A673 (cell line): ENCODE data around the gene SKI. TPM values are rescaled to one million over a fixed set of nuclear protein-coding genes. Genes with fewer than 3 reads are reported as not detected.
A peak's percentile ranks its signal among the peaks of the same experiment; 100 is the strongest.

ENCODE experiments used
- BruUV-seq: library from RNA; stranded (reverse); fragments of 400-500 nt; replicated peaks from 2 replicates; lab custom pipeline; 2021; lab: Mats Ljungman, UMichigan
- CTCF ChIA-PET: fragments of 300-600 bp; sonication (Branson Sonifier 250); formaldehyde crosslinking; loops from one replicate; lab custom pipeline; 2022; ENCODE audit warnings: antibody characterized with exemption; lab: Charles Lee
- POLR2A ChIA-PET: fragments of 300-600 bp; sonication (Branson Sonifier 250); formaldehyde crosslinking; loops from one replicate; lab custom pipeline; 2022; ENCODE audit warnings: antibody characterized with exemption; ENCODE audit not compliant: low non-redundant PET; lab: Charles Lee
- DNase-seq: peaks from one replicate; pipeline ENCODE4 v3.0.0-alpha.2; 2015; ENCODE audit warnings: low spot score
- H3K27ac ChIP-seq: fragments of 200-600 bp; sonication (generic); 2 replicates; pipeline ENCODE4 v1.5.1; 2016; ENCODE audit warnings: mixed run types, low read depth, mild to moderate bottlenecking, mixed read lengths, antibody characterized with exemption, low read length; ENCODE audit not compliant: poor library complexity, severe bottlenecking
- H3K27me3 ChIP-seq: fragments of 200-600 bp; sonication (generic); replicated peaks from 2 replicates; pipeline ENCODE4 v1.6.1; 2017; ENCODE audit warnings: mixed run types, low read depth, mild to moderate bottlenecking, mixed read lengths, antibody characterized with exemption, low read length; ENCODE audit not compliant: insufficient read depth, poor library complexity
- H3K36me3 ChIP-seq: fragments of 200-600 bp; sonication (generic); 2 replicates; pipeline ENCODE4 v1.6.1; 2016; ENCODE audit warnings: mixed run types, mild to moderate bottlenecking, mixed read lengths, antibody characterized with exemption, low read length; ENCODE audit not compliant: insufficient read depth, poor library complexity, severe bottlenecking
- H3K4me1 ChIP-seq: fragments of 200-600 bp; sonication (generic); 2 replicates; pipeline ENCODE4 v1.6.1; 2017; ENCODE audit warnings: mixed run types, mild to moderate bottlenecking, mixed read lengths, antibody characterized with exemption, low read length; ENCODE audit not compliant: insufficient read depth, poor library complexity, severe bottlenecking
- H3K4me3 ChIP-seq: fragments of 200-600 bp; sonication (generic); 2 replicates; pipeline ENCODE4 v1.5.1; 2016; ENCODE audit warnings: low read depth, mixed run types, mild to moderate bottlenecking, mixed read lengths, low read length; ENCODE audit not compliant: poor library complexity, severe bottlenecking
- H3K9me3 ChIP-seq: fragments of 200-600 bp; sonication (generic); 2 replicates; pipeline ENCODE4 v1.6.1; 2016; ENCODE audit warnings: mixed run types, low read depth, mild to moderate bottlenecking, mixed read lengths, antibody characterized with exemption, low read length; ENCODE audit not compliant: poor library complexity, severe bottlenecking
- EZH2 ChIP-seq: fragments of 200-600 bp; sonication (generic); IDR thresholded peaks from 2 replicates; pipeline ENCODE4 v1.6.1; 2017; ENCODE audit warnings: borderline replicate concordance, low read depth, mild to moderate bottlenecking, mixed read lengths, antibody characterized with exemption, low read length; ENCODE audit not compliant: poor library complexity, severe bottlenecking
- intact Hi-C: fragments of 100-400 bp; cut with micrococcal nuclease; formaldehyde crosslinking; loops from one replicate; pipeline ENCODE4 v1.10.0; 2022; ENCODE audit not compliant: unreplicated experiment
- total RNA-seq: library from RNA; stranded (reverse); gene quantifications from 2 replicates; pipeline ENCODE4 v1.2.3, GENCODE V29; 2021
- TF ChIP-seq, protein P1 (sequence below): fragments of 300-800, 200-600 bp; sonication (generic); conservative IDR thresholded peaks from 2 replicates; pipeline ENCODE4 v1.5.1; 2017; ENCODE audit warnings: low read depth, mild to moderate bottlenecking, antibody characterized with exemption, low read length, moderate library complexity, mixed read lengths

The SKI gene
- total RNA-seq, 1 experiment from 2014 or later: 88.1 TPM

DNA sequence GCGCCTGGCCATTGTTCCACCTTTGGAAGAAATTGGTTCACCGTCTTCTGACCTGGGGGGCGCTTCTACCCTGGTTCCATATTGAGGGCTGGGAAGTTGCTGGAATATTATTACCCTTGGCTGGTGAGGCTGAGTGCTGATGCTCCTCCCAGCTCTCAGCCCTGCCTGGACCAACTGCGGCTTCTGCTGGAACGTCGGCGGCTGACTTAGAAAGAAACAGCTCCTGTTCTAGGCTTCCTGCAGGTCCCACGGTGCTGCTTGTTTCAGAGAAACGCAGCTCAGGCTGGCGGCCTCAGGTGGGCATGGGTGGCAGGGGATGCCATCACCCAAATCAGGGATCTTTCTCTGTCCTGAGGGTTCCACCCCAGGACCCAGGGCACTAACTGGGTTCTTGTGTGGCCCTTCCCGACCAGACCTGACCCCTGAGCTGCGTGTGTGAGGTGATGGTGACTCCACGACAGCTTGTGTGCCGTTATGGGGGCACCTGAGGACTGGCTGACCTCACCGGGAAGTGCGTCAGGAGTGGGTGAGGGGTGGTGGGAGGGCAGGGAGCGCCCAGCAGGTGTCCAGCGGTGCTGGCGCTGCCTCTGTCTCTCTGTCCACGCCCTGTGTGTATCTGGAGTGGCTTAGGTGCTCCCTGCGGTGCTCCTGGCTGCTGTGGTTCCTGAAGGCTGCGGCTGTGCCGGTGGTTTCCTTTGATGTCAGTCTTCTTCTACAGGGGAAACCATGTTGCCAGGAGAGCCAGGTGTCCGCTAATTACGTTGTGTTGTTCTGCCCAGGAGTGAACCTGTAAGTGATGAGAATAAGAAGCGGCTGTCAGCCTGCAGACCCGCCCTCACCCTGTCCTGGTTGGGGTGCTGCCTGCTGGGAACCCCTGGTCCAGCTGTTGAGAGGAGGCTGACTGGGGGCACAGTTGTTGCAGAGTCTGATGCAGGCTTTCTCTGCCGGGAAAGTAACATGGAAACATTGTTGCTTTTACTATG is 8.9 kb downstream of the SKI start:
- ChIA-PET CTCF (no interaction called here), POLR2A (no interaction called here)
- TF ChIP-seq, protein P1, sequence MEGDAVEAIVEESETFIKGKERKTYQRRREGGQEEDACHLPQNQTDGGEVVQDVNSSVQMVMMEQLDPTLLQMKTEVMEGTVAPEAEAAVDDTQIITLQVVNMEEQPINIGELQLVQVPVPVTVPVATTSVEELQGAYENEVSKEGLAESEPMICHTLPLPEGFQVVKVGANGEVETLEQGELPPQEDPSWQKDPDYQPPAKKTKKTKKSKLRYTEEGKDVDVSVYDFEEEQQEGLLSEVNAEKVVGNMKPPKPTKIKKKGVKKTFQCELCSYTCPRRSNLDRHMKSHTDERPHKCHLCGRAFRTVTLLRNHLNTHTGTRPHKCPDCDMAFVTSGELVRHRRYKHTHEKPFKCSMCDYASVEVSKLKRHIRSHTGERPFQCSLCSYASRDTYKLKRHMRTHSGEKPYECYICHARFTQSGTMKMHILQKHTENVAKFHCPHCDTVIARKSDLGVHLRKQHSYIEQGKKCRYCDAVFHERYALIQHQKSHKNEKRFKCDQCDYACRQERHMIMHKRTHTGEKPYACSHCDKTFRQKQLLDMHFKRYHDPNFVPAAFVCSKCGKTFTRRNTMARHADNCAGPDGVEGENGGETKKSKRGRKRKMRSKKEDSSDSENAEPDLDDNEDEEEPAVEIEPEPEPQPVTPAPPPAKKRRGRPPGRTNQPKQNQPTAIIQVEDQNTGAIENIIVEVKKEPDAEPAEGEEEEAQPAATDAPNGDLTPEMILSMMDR: no peak
- no peak for TF ChIP-seq EZH2
- no peaks in the 10 kb centered on the region for H3K27me3 ChIP-seq
- H3K36me3 ChIP-seq: peaks cover 7% of the 10 kb centered on the region
- H3K4me3 ChIP-seq: no peak overlapping the region
- DNase-seq: no peak
- intact Hi-C loops: no loop called here
- no peaks in the 10 kb centered on the region for H3K9me3 ChIP-seq
- no TSS peak for BruUV-seq
- H3K4me1 ChIP-seq: peaks cover 59% of the 10 kb centered on the region
- peak overlapping the region; percentile 31 for H3K27ac ChIP-seq

DNA sequence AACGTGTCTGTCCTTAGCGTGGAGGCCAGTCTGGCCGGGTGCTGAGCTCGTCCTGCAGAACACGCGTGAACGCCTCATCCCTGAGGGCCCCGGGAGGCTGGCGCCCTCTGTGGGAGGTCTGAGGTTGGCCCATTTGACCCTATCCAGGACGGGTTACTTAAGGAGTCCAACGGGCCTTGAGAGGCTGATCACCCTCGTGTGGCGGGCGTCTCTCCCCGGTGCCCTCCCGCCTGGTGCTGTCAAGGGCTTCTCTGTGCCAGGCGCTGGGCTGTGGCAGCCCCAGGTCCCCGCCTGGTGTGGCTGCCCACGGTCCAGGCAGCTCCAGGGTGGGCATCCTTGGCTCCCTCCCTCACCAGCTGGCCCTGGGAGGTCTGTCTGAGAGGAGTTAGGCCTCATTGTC is 9.7 kb downstream of the SKI start:
- Histone ChIP-seq H3K27ac (no peak overlapping the region), H3K36me3 (peaks cover 7% of the 10 kb centered on the region), H3K4me1 (peaks cover 52% of the 10 kb centered on the region), H3K9me3 (no peaks in the 10 kb centered on the region), H3K4me3 (no peak overlapping the region), H3K27me3 (no peaks in the 10 kb centered on the region)
- ChIA-PET CTCF (no interaction called here), POLR2A (no interaction called here)
- DNase-seq: no peak
- no TSS peak for BruUV-seq
- intact Hi-C loops: no loop called here
- TF ChIP-seq, protein P1: no peak
- TF ChIP-seq EZH2: no peak

DNA sequence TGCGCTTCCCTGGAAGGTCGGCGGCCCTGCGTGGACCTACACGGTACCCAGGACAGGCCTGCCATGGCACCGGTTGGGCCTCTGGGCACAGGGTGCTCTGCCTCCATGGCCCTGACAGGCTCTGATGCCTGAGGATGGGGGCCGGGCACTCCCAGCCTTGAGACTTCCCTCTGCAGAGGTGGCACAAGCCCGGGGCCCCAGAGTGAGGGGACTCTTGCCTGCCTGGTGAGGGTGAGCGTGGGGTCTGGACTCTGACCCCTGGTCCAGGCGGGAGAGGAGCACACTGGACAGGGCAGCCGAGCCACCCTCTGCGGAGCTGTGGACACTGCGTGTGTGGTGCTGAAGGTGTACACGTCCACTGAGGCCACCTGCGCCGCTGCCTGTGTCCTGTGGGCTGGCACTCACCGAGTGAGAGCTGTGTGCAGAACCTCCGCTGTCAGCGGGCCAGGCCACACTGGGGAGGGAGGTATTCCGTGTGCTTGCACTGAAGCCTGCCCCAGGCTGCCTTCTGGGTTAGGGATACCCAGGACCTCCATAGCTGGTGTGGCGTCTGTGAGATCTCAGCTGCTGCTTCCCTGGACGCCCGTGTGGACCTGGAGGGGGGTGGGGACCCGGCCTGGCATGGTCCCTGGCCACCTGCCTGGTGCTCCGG is 10.4 kb downstream of the SKI start:
- Histone ChIP-seq H3K27ac (no peak overlapping the region), H3K4me1 (peaks cover 44% of the 10 kb centered on the region), H3K9me3 (no peaks in the 10 kb centered on the region), H3K36me3 (peaks cover 7% of the 10 kb centered on the region), H3K4me3 (no peak overlapping the region), H3K27me3 (no peaks in the 10 kb centered on the region)
- DNase-seq: no peak
- intact Hi-C loops: no loop called here
- CTCF ChIA-PET: no interaction called here
- no TSS peak for BruUV-seq
- POLR2A ChIA-PET: no interaction called here
- TF ChIP-seq EZH2: no peak
- TF ChIP-seq, protein P1: no peak
